MCF 10A (cell line): ENCODE measurements around the gene CLSTN2. TPM values are rescaled to one million over a fixed set of nuclear protein-coding genes. Genes with fewer than 3 reads are reported as not detected.

Experiments
- BruUV-seq: library from RNA; stranded (reverse); fragments of 400-500 nt; replicated peaks from 2 replicates; lab custom pipeline; 2021; lab: Mats Ljungman, UMichigan
- CTCF ChIA-PET: fragments of 300-600 bp; sonication (Branson Sonifier 250); formaldehyde crosslinking; extraction: SDS; loops from one replicate; lab custom pipeline; 2021; ENCODE audit warnings: antibody characterized with exemption, inconsistent platforms; lab: Yijun Ruan, JAX
- POLR2A ChIA-PET: fragments of 300-600, 350-650 bp; sonication (Branson Sonifier 250); formaldehyde crosslinking; extraction: SDS; loops from one replicate; lab custom pipeline; 2020; ENCODE audit warnings: antibody characterized with exemption, inconsistent platforms; lab: Yijun Ruan, JAX
- DNase-seq: peaks from one replicate; pipeline ENCODE4 v3.0.0-alpha.2; 2018; ENCODE audit not compliant: unreplicated experiment
- H3K27ac Mint-ChIP-seq: one replicate; pipeline ENCODE4 v1.8.0; 2022; ENCODE audit warnings: mild to moderate bottlenecking, low read depth, mixed read lengths; ENCODE audit not compliant: unreplicated experiment
- H3K27me3 Mint-ChIP-seq: one replicate; pipeline ENCODE4 v1.8.0; 2022; ENCODE audit warnings: mixed read lengths; ENCODE audit not compliant: insufficient read depth, unreplicated experiment
- H3K36me3 Mint-ChIP-seq: one replicate; pipeline ENCODE4 v1.8.0; 2022; ENCODE audit warnings: mild to moderate bottlenecking, moderate library complexity, mixed read lengths; ENCODE audit not compliant: insufficient read depth, unreplicated experiment
- H3K4me1 Mint-ChIP-seq: one replicate; pipeline ENCODE4 v1.8.0; 2022; ENCODE audit warnings: mixed read lengths; ENCODE audit not compliant: insufficient read depth, unreplicated experiment
- H3K4me3 Mint-ChIP-seq: one replicate; pipeline ENCODE4 v1.8.0; 2022; ENCODE audit warnings: mild to moderate bottlenecking, moderate library complexity, mixed read lengths; ENCODE audit not compliant: unreplicated experiment
- H3K9me3 Mint-ChIP-seq: one replicate; pipeline ENCODE4 v1.8.0; 2022; ENCODE audit warnings: mixed read lengths; ENCODE audit not compliant: unreplicated experiment
- intact Hi-C: fragments of 100-400 bp; cut with micrococcal nuclease; formaldehyde crosslinking; loops from 2 replicates; pipeline ENCODE4 v1.14.1; 2022
- total RNA-seq: library from RNA; stranded (reverse); gene quantifications from 2 replicates; pipeline ENCODE4 v1.2.3, GENCODE V29; 2022
- TF ChIP-seq, protein P1 (sequence below): fragments of 200-600 bp; IDR thresholded peaks from one replicate; pipeline ENCODE4 v1.8.0; 2022; ENCODE audit warnings: antibody characterized with exemption, mild to moderate bottlenecking; ENCODE audit not compliant: unreplicated experiment

CLSTN2 gene
- total RNA-seq, 1 experiment from 2014 or later: not detected

- intact Hi-C loops: no loop called here
- no peak overlapping the region for H3K4me3 Mint-ChIP-seq
- ChIA-PET POLR2A (interaction anchor here (0.8 kb wide), 1 partner anchor 9 kb away, joined by 3 read pairs; no protein-coding TSS in a partner anchor), CTCF (interaction anchor here (1.0 to 1.7 kb wide), 3 partner anchors 39 to 616 kb away, joined by 3 to 4 read pairs (median 3); no protein-coding TSS in a partner anchor)
- DNase-seq: no peak
- H3K36me3 Mint-ChIP-seq: no peaks in the 10 kb centered on the region
- no TSS peak for BruUV-seq
- H3K9me3 Mint-ChIP-seq: no peaks in the 10 kb centered on the region
- H3K27me3 Mint-ChIP-seq: no peaks in the 10 kb centered on the region
- peaks cover 12% of the 10 kb centered on the region for H3K4me1 Mint-ChIP-seq
- H3K27ac Mint-ChIP-seq: no peak overlapping the region
- TF ChIP-seq, protein P1, sequence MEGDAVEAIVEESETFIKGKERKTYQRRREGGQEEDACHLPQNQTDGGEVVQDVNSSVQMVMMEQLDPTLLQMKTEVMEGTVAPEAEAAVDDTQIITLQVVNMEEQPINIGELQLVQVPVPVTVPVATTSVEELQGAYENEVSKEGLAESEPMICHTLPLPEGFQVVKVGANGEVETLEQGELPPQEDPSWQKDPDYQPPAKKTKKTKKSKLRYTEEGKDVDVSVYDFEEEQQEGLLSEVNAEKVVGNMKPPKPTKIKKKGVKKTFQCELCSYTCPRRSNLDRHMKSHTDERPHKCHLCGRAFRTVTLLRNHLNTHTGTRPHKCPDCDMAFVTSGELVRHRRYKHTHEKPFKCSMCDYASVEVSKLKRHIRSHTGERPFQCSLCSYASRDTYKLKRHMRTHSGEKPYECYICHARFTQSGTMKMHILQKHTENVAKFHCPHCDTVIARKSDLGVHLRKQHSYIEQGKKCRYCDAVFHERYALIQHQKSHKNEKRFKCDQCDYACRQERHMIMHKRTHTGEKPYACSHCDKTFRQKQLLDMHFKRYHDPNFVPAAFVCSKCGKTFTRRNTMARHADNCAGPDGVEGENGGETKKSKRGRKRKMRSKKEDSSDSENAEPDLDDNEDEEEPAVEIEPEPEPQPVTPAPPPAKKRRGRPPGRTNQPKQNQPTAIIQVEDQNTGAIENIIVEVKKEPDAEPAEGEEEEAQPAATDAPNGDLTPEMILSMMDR: no peak
These were observed 243.0 kb downstream of the CLSTN2 start for GRCh38 chr3:140177943-140178342.

GRCh38 chr3:140178482-140178881 lies 243.5 kb downstream of the CLSTN2 start:
- no peak overlapping the region for H3K27ac Mint-ChIP-seq
- no peak overlapping the region for H3K4me3 Mint-ChIP-seq
- ChIA-PET POLR2A (no interaction called here), CTCF (interaction anchor here (1.0 to 1.7 kb wide), 3 partner anchors 38 to 616 kb away, joined by 3 to 4 read pairs (median 3); no protein-coding TSS in a partner anchor)
- H3K9me3 Mint-ChIP-seq: no peaks in the 10 kb centered on the region
- peaks cover 12% of the 10 kb centered on the region for H3K4me1 Mint-ChIP-seq
- no peak for DNase-seq
- intact Hi-C loops: no loop called here
- H3K36me3 Mint-ChIP-seq: no peaks in the 10 kb centered on the region
- no TSS peak for BruUV-seq
- no peaks in the 10 kb centered on the region for H3K27me3 Mint-ChIP-seq
- TF ChIP-seq, protein P1: no peak

DNA sequence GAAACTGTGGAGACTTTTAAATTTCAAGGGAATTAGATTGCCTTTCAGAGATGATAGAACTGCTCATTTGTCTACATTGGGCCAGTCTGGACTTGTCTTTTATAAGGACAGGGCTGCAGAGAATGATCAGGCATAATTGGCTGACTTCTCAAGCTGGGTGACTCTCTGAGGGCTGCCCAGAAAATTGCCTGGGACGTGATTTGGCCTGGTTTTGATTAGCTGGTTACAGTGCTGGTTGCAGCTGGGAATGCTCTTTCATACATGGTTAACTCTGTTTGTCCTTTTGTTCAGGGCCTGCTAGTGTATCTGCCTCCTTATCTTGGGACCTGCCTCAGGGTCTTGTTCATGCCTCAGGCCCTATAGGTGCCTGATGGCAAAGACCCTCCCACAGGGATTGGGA lies 245.6 kb downstream of the CLSTN2 start:
- peak; percentile 26 for DNase-seq
- CTCF ChIA-PET: interaction anchor here (0.6 kb wide), 1 partner anchor 125 kb away, joined by 3 read pairs; no protein-coding TSS in a partner anchor
- H3K27ac Mint-ChIP-seq: no peak overlapping the region

GRCh38 chr3:140185375-140185774 lies 250.4 kb downstream of the CLSTN2 start:
- intact Hi-C loops: no loop called here

More for the DNA sequence above, 245.6 kb downstream of the CLSTN2 start:
- POLR2A ChIA-PET: interaction anchor here (1.0 to 1.3 kb wide), 3 partner anchors 10 to 53 kb away, joined by 3 read pairs; no protein-coding TSS in a partner anchor
- no TSS peak for BruUV-seq
- H3K4me1 Mint-ChIP-seq: peaks cover 12% of the 10 kb centered on the region
- no peaks in the 10 kb centered on the region for H3K27me3 Mint-ChIP-seq
- H3K4me3 Mint-ChIP-seq: no peak overlapping the region
- intact Hi-C loops: no loop called here
- TF ChIP-seq, protein P1: no peak
- H3K36me3 Mint-ChIP-seq: no peaks in the 10 kb centered on the region
- no peaks in the 10 kb centered on the region for H3K9me3 Mint-ChIP-seq

More at GRCh38 chr3:140185375-140185774, 250.4 kb downstream of the CLSTN2 start:
- DNase-seq: no peak
- H3K4me1 Mint-ChIP-seq: peaks cover 11% of the 10 kb centered on the region
- H3K27ac Mint-ChIP-seq: no peak overlapping the region
- H3K9me3 Mint-ChIP-seq: no peaks in the 10 kb centered on the region
- CTCF ChIA-PET: interaction anchor here (0.7 kb wide), 1 partner anchor 312 kb away, joined by 5 read pairs; no protein-coding TSS in a partner anchor
- TF ChIP-seq, protein P1: no peak
- POLR2A ChIA-PET: no interaction called here
- H3K4me3 Mint-ChIP-seq: no peak overlapping the region
- no TSS peak for BruUV-seq
- H3K36me3 Mint-ChIP-seq: no peaks in the 10 kb centered on the region
- no peaks in the 10 kb centered on the region for H3K27me3 Mint-ChIP-seq
